H1 (cell line): ENCODE results near the gene POLR1C. TPM values are rescaled to one million over a fixed set of nuclear protein-coding genes. Genes with fewer than 3 reads are reported as not detected.
"Not testable (repeated sequence)": the region's sequence is repeated elsewhere in the genome, so short reads cannot be mapped to it uniquely, and the experiment has no call there.

Source experiments
- CTCF ChIA-PET: fragments of 300-600 bp; sonication (Branson Sonifier 250); formaldehyde crosslinking; loops from one replicate; lab custom pipeline; 2021; ENCODE audit not compliant: partially characterized antibody; lab: Charles Lee
- POLR2A ChIA-PET: fragments of 300-600 bp; sonication (Branson Sonifier 250); formaldehyde crosslinking; loops from one replicate; lab custom pipeline; 2021; ENCODE audit warnings: inconsistent platforms; ENCODE audit not compliant: partially characterized antibody; lab: Charles Lee
- DNase-seq, 2 experiments: peaks; one replicate each; pipeline versions ENCODE4 v3.0.0 to v3.0.0-alpha.2; 2010 to 2022; ENCODE audit warnings: low spot score in 2 of 2, low read depth in 1 of 2, mixed read lengths in 1 of 2
- FAIRE-seq: peaks from 2 replicates; lab custom pipeline; 2011; peaks lifted over from hg19 to GRCh38; lab: Jason Lieb, UNC
- H2AFZ ChIP-seq: 2 replicates; pipeline ENCODE4 v1.8.1; 2012; ENCODE audit warnings: low read length, inconsistent platforms
- H2AK5ac ChIP-seq: 2 replicates; pipeline ENCODE4 v1.6.1; 2013; ENCODE audit warnings: low read depth, low read length
- H2BK120ac ChIP-seq: replicated peaks from 2 replicates; pipeline ENCODE3; 2013; ENCODE audit warnings: low read depth, low read length, inconsistent platforms
- H2BK12ac ChIP-seq: 2 replicates; pipeline ENCODE4 v1.6.1; 2013; ENCODE audit warnings: low read depth, low read length
- H2BK15ac ChIP-seq: 2 replicates; pipeline ENCODE4 v1.6.1; 2013; ENCODE audit warnings: low read length
- H2BK20ac ChIP-seq: 2 replicates; pipeline ENCODE4 v1.6.1; 2013; ENCODE audit warnings: low read length
- H2BK5ac ChIP-seq: 2 replicates; pipeline ENCODE4 v1.6.1; 2013; ENCODE audit warnings: low read depth, low read length
- H3K14ac ChIP-seq: 2 replicates; pipeline ENCODE4 v1.6.1; 2013; ENCODE audit warnings: inconsistent platforms; ENCODE audit not compliant: insufficient read length
- H3K18ac ChIP-seq: 2 replicates; pipeline ENCODE4 v1.6.1; 2013; ENCODE audit warnings: low read length; ENCODE audit errors: extremely low read depth
- H3K23ac ChIP-seq: 2 replicates; pipeline ENCODE4 v1.6.1; 2013; ENCODE audit warnings: inconsistent platforms; ENCODE audit not compliant: insufficient read length
- H3K23me2 ChIP-seq: 2 replicates; pipeline ENCODE4 v1.6.1; 2013; ENCODE audit warnings: low read depth, low read length
- H3K27ac ChIP-seq: 2 replicates; pipeline ENCODE4 v1.6.1; 2011; ENCODE audit warnings: low read depth, low read length, inconsistent platforms
- H3K27me3 ChIP-seq, 4 experiments: replicated peaks in 1 of 4; 1 replicate in 1 of 4; 2 replicates in 3 of 4; pipeline versions ENCODE4 v1.6.1 to v1.8.1; 2011 to 2013; ENCODE audit warnings: low read length in 3 of 4, mild to moderate bottlenecking in 3 of 4, inconsistent platforms in 2 of 4, mixed read lengths in 2 of 4, moderate library complexity in 1 of 4; ENCODE audit not compliant: control insufficient read depth in 3 of 4, insufficient read depth in 3 of 4; ENCODE audit errors: extremely low read depth in 1 of 4
- H3K36me3 ChIP-seq, 4 experiments: 2 replicates each; pipeline versions ENCODE4 v1.6.1 to v1.8.1; 2011 to 2013; ENCODE audit warnings: mild to moderate bottlenecking in 4 of 4, low read length in 3 of 4, moderate library complexity in 2 of 4, control low read depth in 1 of 4, inconsistent platforms in 1 of 4; ENCODE audit not compliant: insufficient read depth in 4 of 4, control insufficient read depth in 2 of 4
- H3K4ac ChIP-seq: replicated peaks from 2 replicates; pipeline ENCODE3; 2013; ENCODE audit warnings: low read length, low read depth, mixed read lengths, inconsistent platforms; ENCODE audit not compliant: insufficient read length
- H3K4me1 ChIP-seq, 4 experiments: replicated peaks in 1 of 4; 1 replicate in 1 of 4; 2 replicates in 3 of 4; pipeline versions ENCODE4 v1.6.1 to v1.8.1; 2011 to 2013; ENCODE audit warnings: low read length in 3 of 4, inconsistent platforms in 2 of 4, mixed read lengths in 1 of 4; ENCODE audit not compliant: insufficient read depth in 4 of 4, control insufficient read depth in 3 of 4
- H3K4me2 ChIP-seq, 2 experiments: 2 replicates each; pipeline versions ENCODE4 v1.6.1 to v1.8.1; 2011 to 2013; ENCODE audit warnings: low read depth in 2 of 2, low read length in 2 of 2, control low read depth in 1 of 2, inconsistent platforms in 1 of 2, mild to moderate bottlenecking in 1 of 2; ENCODE audit not compliant: insufficient read depth in 1 of 2
- H3K4me3 ChIP-seq, 4 experiments: fragments of 200-600, 300-600 bp in 1 of 4; sonication (generic), shearing (Covaris generic), sonication (Bioruptor Twin) in 1 of 4; 2 replicates each; pipeline versions ENCODE4 v1.5.1 to v1.8.1; 2011 to 2016; ENCODE audit warnings: low read length in 4 of 4, low read depth in 3 of 4, control low read depth in 2 of 4, inconsistent platforms in 2 of 4, mild to moderate bottlenecking in 2 of 4, mixed read lengths in 1 of 4, moderate library complexity in 1 of 4; ENCODE audit not compliant: insufficient read depth in 2 of 4; ENCODE audit errors: extremely low read depth in 1 of 4
- H3K56ac ChIP-seq: replicated peaks from 2 replicates; pipeline ENCODE3; 2013; ENCODE audit warnings: low read depth, mild to moderate bottlenecking, mixed read lengths, low read length, inconsistent platforms; ENCODE audit not compliant: insufficient read length
- H3K79me1 ChIP-seq: 2 replicates; pipeline ENCODE4 v1.6.1; 2013; ENCODE audit warnings: low read depth, low read length, control low read depth
- H3K79me2 ChIP-seq, 2 experiments: 2 replicates each; pipeline versions ENCODE4 v1.6.1 to v1.8.1; 2012 to 2013; ENCODE audit warnings: low read length in 2 of 2, mild to moderate bottlenecking in 2 of 2, inconsistent platforms in 1 of 2; ENCODE audit not compliant: insufficient read depth in 2 of 2, control insufficient read depth in 1 of 2
- H3K9ac ChIP-seq, 4 experiments: replicated peaks in 1 of 4; 1 replicate in 1 of 4; 2 replicates in 3 of 4; pipeline versions ENCODE4 v1.6.1 to v1.8.1; 2011 to 2013; ENCODE audit warnings: low read depth in 3 of 4, low read length in 3 of 4, control low read depth in 2 of 4, mild to moderate bottlenecking in 2 of 4, moderate library complexity in 2 of 4, inconsistent platforms in 1 of 4; ENCODE audit errors: extremely low read depth in 1 of 4
- H3K9me3 ChIP-seq, 2 experiments: 2 replicates each; pipeline versions ENCODE4 v1.6.1 to v1.8.1; 2012 to 2013; ENCODE audit warnings: mild to moderate bottlenecking in 2 of 2, moderate library complexity in 2 of 2, control low read depth in 1 of 2, inconsistent platforms in 1 of 2, low read depth in 1 of 2, low read length in 1 of 2, mixed read lengths in 1 of 2; ENCODE audit not compliant: insufficient read depth in 2 of 2
- H4K20me1 ChIP-seq, 2 experiments: replicated peaks in 1 of 2; 2 replicates each; pipeline versions ENCODE3 to v1.8.1; 2011 to 2013; ENCODE audit warnings: inconsistent platforms in 2 of 2, low read length in 2 of 2, mild to moderate bottlenecking in 1 of 2; ENCODE audit not compliant: insufficient read depth in 2 of 2, control insufficient read depth in 1 of 2
- H4K5ac ChIP-seq: 2 replicates; pipeline ENCODE4 v1.6.1; 2013; ENCODE audit warnings: low read length, low read depth, mixed read lengths, inconsistent platforms; ENCODE audit not compliant: insufficient read length
- H4K8ac ChIP-seq: 2 replicates; pipeline ENCODE4 v1.8.0; 2013; ENCODE audit warnings: mild to moderate bottlenecking, moderate library complexity, low read length, inconsistent platforms; ENCODE audit not compliant: insufficient read depth; ENCODE audit errors: extremely low read depth
- H4K91ac ChIP-seq: replicated peaks from 2 replicates; pipeline ENCODE3; 2013; ENCODE audit warnings: low read length, mixed read lengths, inconsistent platforms; ENCODE audit not compliant: insufficient read length
- WGBS, 2 experiments: shearing (Covaris generic) in 1 of 2; methylation state at CpG; one replicate each; pipeline versions ENCODE4 v1.1.6 to v1.1.7; 2013 to 2015; ENCODE audit warnings: low lambda C conversion rate in 2 of 2, mixed read lengths in 2 of 2, inconsistent platforms in 1 of 2, low coverage in 1 of 2, missing lambda C conversion rate in 1 of 2; ENCODE audit not compliant: insufficient replicate concordance in 2 of 2, insufficient coverage in 1 of 2, insufficient read length in 1 of 2; ENCODE audit errors: extremely low coverage in 1 of 2, missing lambda C conversion rate in 1 of 2; 5-methylcytosine and 5-hydroxymethylcytosine counted together
- polyA plus RNA-seq, 7 experiments: library from polyadenylated mRNA; depleted of rRNA in 3 of 7; stranded (reverse) in 5 of 7; unstranded in 2 of 7; fragments of >200 nt in 5 of 7; fragments of 200-250 nt in 2 of 7; gene quantifications; 1 replicate in 5 of 7; 2 replicates in 1 of 7; 4 replicates in 1 of 7; pipeline versions ENCODE4 v1.2.1 to v1.2.3, GENCODE V29; 2011 to 2013; ENCODE audit warnings: missing spikeins in 2 of 7, mixed read lengths in 2 of 7
- total RNA-seq: library from RNA; stranded (reverse); fragmentation: NEBNext Ultra II Directional; extraction: Animal tissue kit (Norgen Biotek cat#: 25700); gene quantifications from 2 replicates; pipeline ENCODE4 v1.2.1, GENCODE V29; 2021

POLR1C gene
- total and polyA plus RNA-seq, 2 of the 8 experiments (the other 6 are each of a cell fraction or from before 2014, with no cell fraction given), result 42.9 to 49.6 TPM

GRCh38 chr6:43557620-43558019 lies 40.7 kb downstream of the POLR1C start:
- H3K27ac ChIP-seq, H2AK5ac ChIP-seq, H3K9ac ChIP-seq, H3K4me3 ChIP-seq, H2BK120ac ChIP-seq, DNase-seq, H2BK12ac ChIP-seq, H3K18ac ChIP-seq, H3K9me3 ChIP-seq, H3K79me1 ChIP-seq, H3K4me2 ChIP-seq, H2BK5ac ChIP-seq, H4K91ac ChIP-seq, H4K20me1 ChIP-seq, H4K5ac ChIP-seq, H3K4ac ChIP-seq, H3K23me2 ChIP-seq, H2BK15ac ChIP-seq, FAIRE-seq, H3K79me2 ChIP-seq, H3K23ac ChIP-seq, CTCF ChIA-PET, H3K27me3 ChIP-seq, H2AFZ ChIP-seq, H3K56ac ChIP-seq, H2BK20ac ChIP-seq, H4K8ac ChIP-seq, H3K4me1 ChIP-seq, H3K14ac ChIP-seq: not testable (repeated sequence)
- WGBS, 2 experiments, result 97% methylated on average over 4 of the region's 7 CpGs; no CpG with 5 or more reads in 1 of the 2 experiments
- POLR2A ChIA-PET, result interaction anchor here (1.6 kb wide), 1 partner anchor 10 kb away, joined by 7 read pairs; no protein-coding TSS in a partner anchor
- peaks cover 38 to 92% (median 72%) of the 10 kb centered on the region in 4 experiments for H3K36me3 ChIP-seq
